Measurements from ENCODE around the gene CACUL1. TPM values are rescaled to one million over a fixed set of nuclear protein-coding genes. Genes with fewer than 3 reads are reported as not detected.
"Not testable (repeated sequence)": the region's sequence is repeated elsewhere in the genome, so short reads cannot be mapped to it uniquely, and the experiment has no call there.

The CACUL1 gene
- polyA plus RNA-seq, 1 experiment, result 7.3 TPM

DNA sequence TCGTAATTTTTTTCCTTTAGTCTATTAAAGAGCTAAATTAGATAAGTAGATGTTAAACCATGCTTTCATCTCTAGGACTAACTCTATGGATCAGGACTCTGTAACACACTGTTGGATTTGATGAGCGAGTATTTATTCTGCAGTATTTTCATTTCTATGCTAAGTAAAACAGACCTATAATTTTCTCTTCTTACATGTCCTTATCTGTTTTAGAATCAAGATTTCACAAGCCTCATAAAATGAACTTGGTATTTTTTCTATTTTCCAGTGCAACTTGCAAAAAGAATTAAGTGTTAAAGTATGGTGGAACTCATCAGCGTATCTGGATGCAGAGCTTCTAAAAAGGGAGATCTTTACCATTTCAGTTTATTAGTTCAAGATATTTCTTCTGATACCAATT is 2.4 kb downstream of the CACUL1 start:
- ChIA-PET CTCF (no interaction called here), POLR2A (no interaction called here)
- H3K36me3 ChIP-seq (ENCODE audit: control insufficient read depth, insufficient read depth, low read length), result peaks cover 2% of the 10 kb centered on the region; the same call in 1 of the 2 replicates
- H3K27me3 ChIP-seq (ENCODE audit: control insufficient read depth, insufficient read depth, low read length), result no peaks in the 10 kb centered on the region
- no peak for DNase-seq (ENCODE audit: low read depth)
- H3K4me3 ChIP-seq (ENCODE audit: low read depth, low read length), result no peak overlapping the region
- TF ChIP-seq, protein P1, sequence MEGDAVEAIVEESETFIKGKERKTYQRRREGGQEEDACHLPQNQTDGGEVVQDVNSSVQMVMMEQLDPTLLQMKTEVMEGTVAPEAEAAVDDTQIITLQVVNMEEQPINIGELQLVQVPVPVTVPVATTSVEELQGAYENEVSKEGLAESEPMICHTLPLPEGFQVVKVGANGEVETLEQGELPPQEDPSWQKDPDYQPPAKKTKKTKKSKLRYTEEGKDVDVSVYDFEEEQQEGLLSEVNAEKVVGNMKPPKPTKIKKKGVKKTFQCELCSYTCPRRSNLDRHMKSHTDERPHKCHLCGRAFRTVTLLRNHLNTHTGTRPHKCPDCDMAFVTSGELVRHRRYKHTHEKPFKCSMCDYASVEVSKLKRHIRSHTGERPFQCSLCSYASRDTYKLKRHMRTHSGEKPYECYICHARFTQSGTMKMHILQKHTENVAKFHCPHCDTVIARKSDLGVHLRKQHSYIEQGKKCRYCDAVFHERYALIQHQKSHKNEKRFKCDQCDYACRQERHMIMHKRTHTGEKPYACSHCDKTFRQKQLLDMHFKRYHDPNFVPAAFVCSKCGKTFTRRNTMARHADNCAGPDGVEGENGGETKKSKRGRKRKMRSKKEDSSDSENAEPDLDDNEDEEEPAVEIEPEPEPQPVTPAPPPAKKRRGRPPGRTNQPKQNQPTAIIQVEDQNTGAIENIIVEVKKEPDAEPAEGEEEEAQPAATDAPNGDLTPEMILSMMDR (IDR thresholded peaks at IDR 0.05; ENCODE audit: insufficient read depth, low read depth, low read length), result no peak

DNA sequence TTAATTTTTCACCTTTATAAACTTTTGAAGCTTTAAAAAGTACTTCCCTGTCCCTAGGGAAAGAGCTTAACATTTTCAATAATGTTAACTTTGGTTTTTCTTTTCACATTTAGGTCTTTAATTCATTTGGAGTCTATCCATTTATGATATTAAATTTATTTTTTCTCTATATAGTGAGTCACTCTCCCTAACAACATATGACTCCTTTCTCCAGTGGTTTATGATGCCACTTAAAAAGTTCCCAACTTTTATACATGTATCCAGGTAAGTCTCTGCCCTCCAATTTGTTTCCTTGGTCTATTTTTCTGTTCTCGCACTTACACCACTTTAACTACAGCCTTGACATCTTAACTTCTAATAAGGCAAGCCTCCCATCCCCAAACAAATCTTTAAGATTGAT is 3.5 kb downstream of the CACUL1 start:
- TF ChIP-seq, protein P1 (IDR thresholded peaks at IDR 0.05; ENCODE audit: insufficient read depth, low read depth, low read length), result no peak
- H3K27me3 ChIP-seq (ENCODE audit: control insufficient read depth, insufficient read depth, low read length), result no peaks in the 10 kb centered on the region
- H3K4me3 ChIP-seq (ENCODE audit: low read depth, low read length), result no peak overlapping the region
- DNase-seq (ENCODE audit: low read depth), result no peak
- ChIA-PET CTCF (interaction anchor here (0.6 to 1.3 kb wide), 2 partner anchors 15 to 70 kb away, joined by 3 to 4 read pairs; no protein-coding TSS in a partner anchor), POLR2A (no interaction called here)
- H3K36me3 ChIP-seq (ENCODE audit: control insufficient read depth, insufficient read depth, low read length), result peaks cover 2% of the 10 kb centered on the region; the same call in 1 of the 2 replicates

DNA sequence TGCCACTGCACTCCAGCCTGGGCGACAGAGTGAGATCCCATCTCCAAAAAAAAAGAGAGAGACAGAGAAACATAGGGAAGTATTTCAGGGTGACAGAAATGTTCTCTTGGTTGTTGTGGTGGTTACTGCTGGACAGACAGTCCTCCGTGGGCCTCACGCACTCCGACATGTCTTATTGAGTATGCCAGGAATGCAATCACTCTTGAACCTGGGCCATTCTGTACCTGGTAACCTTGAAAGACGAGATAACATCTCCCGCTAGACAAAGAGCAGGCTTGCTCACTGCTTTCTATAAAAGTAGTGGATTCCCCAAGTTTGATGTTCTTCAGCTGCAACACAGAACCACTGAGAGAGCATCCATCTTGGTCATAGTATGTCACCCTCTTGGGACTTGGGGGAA is 6.7 kb downstream of the CACUL1 start:
- Histone ChIP-seq H3K36me3 (ENCODE audit: control insufficient read depth, insufficient read depth, low read length) (peaks cover 2% of the 10 kb centered on the region; the same call in 1 of the 2 replicates), H3K27me3 (ENCODE audit: control insufficient read depth, insufficient read depth, low read length) (no peaks in the 10 kb centered on the region), H3K4me3 (ENCODE audit: low read depth, low read length) (no peak overlapping the region)
- TF ChIP-seq, protein P1 (IDR thresholded peaks at IDR 0.05; ENCODE audit: insufficient read depth, low read depth, low read length), result no peak
- ChIA-PET CTCF (no interaction called here), POLR2A (no interaction called here)
- no peak for DNase-seq (ENCODE audit: low read depth)

DNA sequence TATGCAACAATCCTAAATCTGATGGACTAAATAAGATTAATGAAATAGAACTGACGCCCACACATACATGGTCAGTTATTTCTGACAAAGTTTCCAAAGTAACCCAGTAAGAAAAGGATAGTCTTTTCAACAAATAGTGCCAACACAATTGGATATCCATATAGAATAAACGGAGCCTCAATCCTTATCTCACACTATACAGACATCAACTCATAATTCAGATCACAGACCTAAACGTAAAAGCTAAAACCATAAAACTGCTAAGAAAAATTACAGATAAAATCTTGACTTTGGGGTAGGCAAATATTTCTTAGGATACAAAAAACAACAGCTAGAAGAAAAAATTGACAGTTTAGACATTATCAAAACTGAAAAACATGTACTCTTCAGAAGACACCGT is 8.5 kb downstream of the CACUL1 start:
- CTCF ChIA-PET, result no interaction called here
- TF ChIP-seq, protein P1 (IDR thresholded peaks at IDR 0.05; ENCODE audit: insufficient read depth, low read depth, low read length), result no peak
- POLR2A ChIA-PET, result interaction anchor here (0.6 kb wide), 1 partner anchor 262 kb away, joined by 3 read pairs; no protein-coding TSS in a partner anchor
- H3K4me3 ChIP-seq (ENCODE audit: low read depth, low read length), result no peak overlapping the region
- peaks cover 2% of the 10 kb centered on the region; the same call in 1 of the 2 replicates for H3K36me3 ChIP-seq (ENCODE audit: control insufficient read depth, insufficient read depth, low read length)
- no peak for DNase-seq (ENCODE audit: low read depth)
- H3K27me3 ChIP-seq (ENCODE audit: control insufficient read depth, insufficient read depth, low read length), result no peaks in the 10 kb centered on the region

DNA sequence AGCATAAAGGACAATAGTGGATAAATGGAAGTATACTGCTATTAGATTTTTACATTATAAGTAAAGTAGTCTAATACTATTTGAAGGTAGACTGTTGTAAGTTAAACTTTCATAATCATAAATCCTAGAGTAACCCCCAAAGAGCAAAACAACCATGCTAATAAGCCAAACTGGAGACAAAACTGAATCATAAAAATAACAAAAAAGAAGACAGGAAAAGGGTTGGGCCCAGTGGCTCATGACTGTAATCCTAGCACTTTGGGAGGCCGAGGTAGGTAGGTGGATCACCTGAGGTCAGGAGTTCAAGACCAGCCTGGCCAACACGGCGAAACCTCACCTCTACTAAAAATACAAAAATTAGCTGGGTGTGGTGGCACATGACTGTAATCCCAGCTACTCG is 9.7 kb downstream of the CACUL1 start:
- no peak for DNase-seq (ENCODE audit: low read depth)
- Histone ChIP-seq H3K36me3 (ENCODE audit: control insufficient read depth, insufficient read depth, low read length) (peaks cover 2% of the 10 kb centered on the region; the same call in 1 of the 2 replicates), H3K27me3 (ENCODE audit: control insufficient read depth, insufficient read depth, low read length) (no peaks in the 10 kb centered on the region), H3K4me3 (ENCODE audit: low read depth, low read length) (no peak overlapping the region)
- ChIA-PET POLR2A (no interaction called here), CTCF (no interaction called here)
- TF ChIP-seq, protein P1 (IDR thresholded peaks at IDR 0.05; ENCODE audit: insufficient read depth, low read depth, low read length), result no peak

DNA sequence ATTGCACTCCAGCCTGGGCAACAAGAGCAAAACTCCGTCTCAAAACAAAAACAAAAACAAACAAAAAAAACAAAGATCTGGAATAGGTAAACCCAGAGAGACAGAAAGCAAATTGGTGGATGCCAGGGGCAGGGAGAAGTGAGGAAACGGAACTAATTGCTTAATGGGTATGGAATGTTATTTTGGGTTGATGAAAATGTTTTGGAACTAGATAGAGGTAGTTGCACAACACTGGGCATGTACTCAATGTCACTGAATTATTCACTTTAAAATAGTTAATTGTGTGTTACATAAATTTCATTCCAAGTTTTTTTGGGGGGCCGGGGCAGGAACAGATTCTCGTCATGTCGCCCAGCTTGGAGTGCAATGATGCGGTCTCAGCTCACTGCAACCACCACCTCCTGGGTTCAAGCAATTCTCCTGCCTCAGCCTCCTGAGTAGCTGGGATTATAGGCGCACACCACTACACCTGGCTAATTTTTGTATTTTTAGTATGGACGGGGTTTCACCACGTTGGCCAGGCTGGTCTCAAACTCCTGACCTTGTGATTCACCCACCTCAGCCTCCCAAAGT is 10.3 kb downstream of the CACUL1 start:
- CTCF ChIA-PET; H3K4me3 ChIP-seq (ENCODE audit: low read depth, low read length); DNase-seq (ENCODE audit: low read depth); H3K36me3 ChIP-seq (ENCODE audit: control insufficient read depth, insufficient read depth, low read length); POLR2A ChIA-PET; H3K27me3 ChIP-seq (ENCODE audit: control insufficient read depth, insufficient read depth, low read length): not testable (repeated sequence)
